ENCODE data around the gene COG7. TPM values are rescaled to one million over a fixed set of nuclear protein-coding genes. Genes with fewer than 3 reads are reported as not detected.
A peak's percentile ranks its signal among the peaks of the same experiment; 100 is the strongest.

The COG7 gene
- total RNA-seq, 1 experiment from 2014 or later: 29.4 TPM

DNA sequence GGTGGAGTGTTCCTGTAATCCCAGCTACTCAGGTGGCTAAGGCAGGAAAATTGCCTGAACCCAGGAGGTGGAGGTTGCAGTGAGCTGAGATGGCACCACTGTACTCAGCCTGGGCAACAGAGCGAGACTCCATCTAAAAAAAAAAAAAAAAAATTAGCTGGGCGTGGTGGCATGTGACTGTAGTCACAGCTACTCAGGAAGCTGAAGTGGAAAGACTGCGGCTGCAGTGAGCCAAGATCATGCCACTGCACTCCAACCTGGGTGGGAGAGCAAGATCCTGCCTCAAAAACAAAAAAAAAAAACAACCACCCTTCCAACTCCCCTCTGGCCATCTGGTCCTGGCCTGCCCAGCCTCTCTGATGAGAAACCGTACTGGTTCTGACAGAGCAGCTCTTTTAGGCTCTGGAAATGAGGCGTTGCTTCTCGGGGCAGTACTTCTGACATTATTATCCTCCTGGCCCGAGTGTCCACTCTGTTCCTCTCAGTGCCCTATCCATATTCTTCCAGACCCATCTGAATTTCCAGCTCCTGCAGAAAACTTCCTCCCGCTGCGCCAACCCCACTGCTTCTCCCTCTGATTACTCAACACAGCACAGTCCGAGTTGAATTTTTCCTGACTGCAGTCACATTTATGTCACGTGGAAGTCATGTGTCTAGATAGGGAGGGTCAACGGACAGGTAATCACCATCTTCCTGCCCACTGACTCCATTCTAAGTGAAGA, 44.0 kb upstream of the COG7 start:
- Mint-ChIP-seq H3K4me3 (ENCODE audit: low read depth, unreplicated experiment) (peak overlapping the region; percentile 28), H3K4me1 (ENCODE audit: low read depth, unreplicated experiment) (peaks cover 40% of the 10 kb centered on the region), H3K27me3 (ENCODE audit: unreplicated experiment) (no peaks in the 10 kb centered on the region), H3K27ac (ENCODE audit: unreplicated experiment) (peak overlapping the region; percentile 62), H3K9me3 (ENCODE audit: low read depth, unreplicated experiment) (no peaks in the 10 kb centered on the region), H3K36me3 (ENCODE audit: insufficient read depth, unreplicated experiment) (peaks cover 23% of the 10 kb centered on the region)
- DNase-seq: no peak
- intact Hi-C loops (cut with micrococcal nuclease; ENCODE audit: unreplicated experiment): no loop called here
- TF ChIP-seq, protein P1, sequence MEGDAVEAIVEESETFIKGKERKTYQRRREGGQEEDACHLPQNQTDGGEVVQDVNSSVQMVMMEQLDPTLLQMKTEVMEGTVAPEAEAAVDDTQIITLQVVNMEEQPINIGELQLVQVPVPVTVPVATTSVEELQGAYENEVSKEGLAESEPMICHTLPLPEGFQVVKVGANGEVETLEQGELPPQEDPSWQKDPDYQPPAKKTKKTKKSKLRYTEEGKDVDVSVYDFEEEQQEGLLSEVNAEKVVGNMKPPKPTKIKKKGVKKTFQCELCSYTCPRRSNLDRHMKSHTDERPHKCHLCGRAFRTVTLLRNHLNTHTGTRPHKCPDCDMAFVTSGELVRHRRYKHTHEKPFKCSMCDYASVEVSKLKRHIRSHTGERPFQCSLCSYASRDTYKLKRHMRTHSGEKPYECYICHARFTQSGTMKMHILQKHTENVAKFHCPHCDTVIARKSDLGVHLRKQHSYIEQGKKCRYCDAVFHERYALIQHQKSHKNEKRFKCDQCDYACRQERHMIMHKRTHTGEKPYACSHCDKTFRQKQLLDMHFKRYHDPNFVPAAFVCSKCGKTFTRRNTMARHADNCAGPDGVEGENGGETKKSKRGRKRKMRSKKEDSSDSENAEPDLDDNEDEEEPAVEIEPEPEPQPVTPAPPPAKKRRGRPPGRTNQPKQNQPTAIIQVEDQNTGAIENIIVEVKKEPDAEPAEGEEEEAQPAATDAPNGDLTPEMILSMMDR (IDR thresholded peaks at IDR 0.05; ENCODE audit: unreplicated experiment): no peak
- no TSS peak for BruUV-seq (replicated peaks)
- CTCF ChIA-PET: interaction anchor here (0.7 kb wide), 1 partner anchor 1405 kb away, joined by 6 read pairs; no protein-coding TSS in a partner anchor

DNA sequence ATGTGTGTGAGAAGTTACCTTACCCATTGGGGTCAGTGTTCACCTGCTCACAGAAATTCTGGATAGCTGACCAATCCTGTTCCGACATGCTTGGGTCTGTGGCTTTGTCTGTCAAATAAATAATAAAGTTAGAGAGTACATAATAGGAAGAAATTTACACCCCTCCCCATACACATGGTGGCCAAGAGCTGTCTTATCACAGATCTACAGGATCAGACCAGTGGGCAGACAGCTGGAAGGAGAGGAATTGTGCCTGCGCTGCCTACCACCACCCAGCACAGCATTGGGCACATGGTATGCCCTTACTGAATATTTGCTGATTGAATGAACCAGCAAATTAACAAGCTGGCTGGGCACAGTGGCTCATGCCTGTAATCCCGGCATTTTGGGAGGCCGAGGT, 42.7 kb upstream of the COG7 start:
- Mint-ChIP-seq H3K27ac (ENCODE audit: unreplicated experiment) (no peak overlapping the region), H3K36me3 (ENCODE audit: insufficient read depth, unreplicated experiment) (peaks cover 35% of the 10 kb centered on the region)

DNA sequence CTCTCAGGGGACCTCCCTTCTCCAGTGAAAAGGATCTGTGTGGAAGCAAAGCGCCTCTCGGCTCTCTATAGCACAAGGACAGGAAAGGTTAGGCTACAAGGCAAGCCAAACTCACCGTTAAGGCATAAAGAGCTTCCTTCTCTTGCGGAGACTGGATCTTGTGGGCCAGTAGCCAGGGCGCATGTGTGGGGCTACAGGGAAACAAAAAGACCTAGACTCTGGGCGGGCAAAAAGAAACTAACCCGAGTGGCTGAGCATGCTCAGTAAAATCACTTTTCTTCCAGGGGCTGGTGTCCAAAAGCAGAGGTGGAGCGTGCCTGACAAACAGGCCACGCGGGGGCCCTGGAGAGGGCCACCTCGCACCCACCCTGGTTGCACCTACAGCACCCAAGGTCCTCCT, 41.2 kb upstream of the COG7 start:
- Mint-ChIP-seq H3K9me3 (ENCODE audit: low read depth, unreplicated experiment) (no peaks in the 10 kb centered on the region), H3K36me3 (ENCODE audit: insufficient read depth, unreplicated experiment) (peaks cover 45% of the 10 kb centered on the region), H3K4me1 (ENCODE audit: low read depth, unreplicated experiment) (peaks cover 35% of the 10 kb centered on the region), H3K4me3 (ENCODE audit: low read depth, unreplicated experiment) (no peak overlapping the region), H3K27ac (ENCODE audit: unreplicated experiment) (no peak overlapping the region), H3K27me3 (ENCODE audit: unreplicated experiment) (no peaks in the 10 kb centered on the region)
- CTCF ChIA-PET: no interaction called here
- BruUV-seq (replicated peaks): no TSS peak
- TF ChIP-seq, protein P1 (IDR thresholded peaks at IDR 0.05; ENCODE audit: unreplicated experiment): no peak
- no peak for DNase-seq
- intact Hi-C loops (cut with micrococcal nuclease; ENCODE audit: unreplicated experiment): no loop called here

More for the DNA sequence above, 42.7 kb upstream of the COG7 start:
- no peak for DNase-seq
- Mint-ChIP-seq H3K4me1 (ENCODE audit: low read depth, unreplicated experiment) (peaks cover 43% of the 10 kb centered on the region), H3K27me3 (ENCODE audit: unreplicated experiment) (no peaks in the 10 kb centered on the region), H3K9me3 (ENCODE audit: low read depth, unreplicated experiment) (no peaks in the 10 kb centered on the region), H3K4me3 (ENCODE audit: low read depth, unreplicated experiment) (no peak overlapping the region)
- BruUV-seq (replicated peaks): no TSS peak
- intact Hi-C loops (cut with micrococcal nuclease; ENCODE audit: unreplicated experiment): no loop called here
- TF ChIP-seq, protein P1 (IDR thresholded peaks at IDR 0.05; ENCODE audit: unreplicated experiment): no peak
- CTCF ChIA-PET: interaction anchor here (0.6 kb wide), 1 partner anchor 54 kb away, joined by 5 read pairs; no protein-coding TSS in a partner anchor

DNA sequence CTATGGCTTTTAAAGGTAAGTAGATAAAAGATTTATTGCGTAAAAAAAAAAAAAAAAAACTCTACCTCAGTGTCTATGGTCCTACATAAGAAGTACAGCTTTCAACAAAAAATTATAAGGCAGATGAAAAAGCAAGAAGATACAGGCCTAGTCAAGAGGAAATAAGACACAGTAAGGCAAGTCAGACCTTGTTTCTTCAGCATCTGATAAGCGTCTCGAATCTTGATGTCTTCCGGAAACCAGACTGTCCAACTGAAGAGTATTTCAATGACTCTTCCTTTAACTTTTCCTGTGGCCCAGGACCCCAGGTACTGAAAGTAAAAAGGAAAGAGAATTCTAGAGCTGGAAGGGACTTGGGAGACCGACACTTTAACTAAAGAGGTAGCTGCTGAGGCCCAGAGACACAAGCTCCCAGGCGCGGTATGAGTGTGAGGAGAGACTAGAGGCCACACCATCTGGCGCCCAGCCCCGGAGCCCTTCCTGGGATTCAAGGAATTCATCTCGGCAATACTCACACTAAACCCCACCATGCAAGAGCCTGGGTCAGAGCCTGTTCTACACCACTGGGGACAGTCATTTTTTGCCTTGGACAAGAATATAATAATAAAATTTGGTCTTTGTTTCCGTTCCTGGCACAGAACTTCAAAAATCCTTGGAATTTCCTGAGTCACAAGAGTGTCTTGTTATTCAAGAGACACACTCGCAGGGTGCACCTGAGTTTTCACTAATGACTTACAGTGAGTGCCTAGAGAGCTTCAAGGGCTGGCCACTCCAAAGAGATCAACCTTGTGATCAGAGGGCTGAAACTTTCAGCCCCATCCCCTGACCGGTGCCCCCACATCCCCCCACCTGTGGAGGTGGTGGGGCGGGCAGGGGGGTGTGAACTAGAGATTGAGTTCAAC, 38.8 kb upstream of the COG7 start:
- intact Hi-C loops (cut with micrococcal nuclease; ENCODE audit: unreplicated experiment): no loop called here
- peaks cover 48% of the 10 kb centered on the region for H3K36me3 Mint-ChIP-seq (ENCODE audit: insufficient read depth, unreplicated experiment)
- CTCF ChIA-PET: interaction anchor here (0.6 to 1.1 kb wide), 3 partner anchors 14 to 105 kb away, joined by 3 to 5 read pairs (median 3); partner anchors contain the start of gene NDUFAB1
- peaks cover 15% of the 10 kb centered on the region for H3K4me1 Mint-ChIP-seq (ENCODE audit: low read depth, unreplicated experiment)
- no peak for DNase-seq
- peak overlapping the region; percentile 60 for H3K27ac Mint-ChIP-seq (ENCODE audit: unreplicated experiment)
- H3K27me3 Mint-ChIP-seq (ENCODE audit: unreplicated experiment): no peaks in the 10 kb centered on the region
- H3K9me3 Mint-ChIP-seq (ENCODE audit: low read depth, unreplicated experiment): no peaks in the 10 kb centered on the region
- no peak overlapping the region for H3K4me3 Mint-ChIP-seq (ENCODE audit: low read depth, unreplicated experiment)
- no TSS peak for BruUV-seq (replicated peaks)
- TF ChIP-seq, protein P1 (IDR thresholded peaks at IDR 0.05; ENCODE audit: unreplicated experiment): no peak
